Measurements from ENCODE around the gene CCDC57. TPM values are rescaled to one million over a fixed set of nuclear protein-coding genes. Genes with fewer than 3 reads are reported as not detected.
"Not testable (repeated sequence)": the region's sequence is repeated elsewhere in the genome, so short reads cannot be mapped to it uniquely, and the experiment has no call there.

CCDC57 gene
- total RNA-seq, 3 donors from 2014 or later = 48.9 to 64.6 (median 60.5) TPM

DNA sequence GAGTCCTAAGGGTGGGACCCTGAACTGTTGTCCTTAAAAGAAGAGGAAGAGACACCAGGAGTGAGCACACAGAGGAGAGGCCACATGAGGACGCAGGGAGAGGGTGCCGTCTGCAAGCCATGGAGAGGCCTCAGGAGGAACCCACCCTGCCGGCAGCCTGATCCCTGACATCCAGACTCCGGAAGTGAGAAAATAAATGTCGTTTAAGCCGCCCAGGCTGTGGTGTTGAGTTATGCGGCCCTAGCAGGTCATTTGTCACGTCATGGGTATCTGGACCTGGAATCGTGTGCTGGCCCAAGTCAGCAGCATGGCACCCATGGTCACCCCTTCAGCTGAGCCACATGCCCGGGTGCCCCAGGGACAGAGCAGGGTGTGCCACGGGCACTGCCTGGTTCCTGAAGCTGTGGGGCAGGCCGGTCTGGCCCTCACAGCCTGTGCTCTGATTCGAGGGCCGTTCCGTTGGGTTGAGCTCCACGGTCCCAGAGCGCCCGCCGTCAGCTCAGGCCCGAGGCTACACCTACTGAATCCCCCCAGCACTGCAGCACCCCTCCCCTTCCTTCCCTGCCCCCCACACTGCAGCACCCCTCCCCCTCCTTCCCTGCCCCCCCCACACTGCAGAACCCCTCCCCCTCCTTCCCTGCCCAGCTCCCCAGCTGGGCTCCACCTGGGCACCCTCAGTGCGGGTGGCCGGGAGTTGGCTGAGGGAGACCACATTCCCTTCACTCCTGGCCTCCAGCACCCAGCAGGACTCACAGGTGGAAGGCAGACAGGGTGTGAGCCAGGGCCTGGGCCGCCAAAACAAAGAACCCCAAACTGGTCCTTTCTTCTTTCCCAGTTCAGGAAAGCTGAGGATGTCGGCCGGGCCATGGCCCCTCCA, 2.7 kb upstream of the CCDC57 start:
- ATAC-seq (no peak), DNase-seq (no peak)
- H3K4me3 Mint-ChIP-seq = no peak overlapping the region
- no peaks in the 10 kb centered on the region for H3K27me3 Mint-ChIP-seq (ENCODE audit: low read depth)
- H3K36me3 Mint-ChIP-seq (ENCODE audit: insufficient read depth) = no peaks in the 10 kb centered on the region
- H3K9me3 Mint-ChIP-seq = no peaks in the 10 kb centered on the region
- peaks cover 37% of the 10 kb centered on the region for H3K4me1 Mint-ChIP-seq (ENCODE audit: low read depth)

DNA sequence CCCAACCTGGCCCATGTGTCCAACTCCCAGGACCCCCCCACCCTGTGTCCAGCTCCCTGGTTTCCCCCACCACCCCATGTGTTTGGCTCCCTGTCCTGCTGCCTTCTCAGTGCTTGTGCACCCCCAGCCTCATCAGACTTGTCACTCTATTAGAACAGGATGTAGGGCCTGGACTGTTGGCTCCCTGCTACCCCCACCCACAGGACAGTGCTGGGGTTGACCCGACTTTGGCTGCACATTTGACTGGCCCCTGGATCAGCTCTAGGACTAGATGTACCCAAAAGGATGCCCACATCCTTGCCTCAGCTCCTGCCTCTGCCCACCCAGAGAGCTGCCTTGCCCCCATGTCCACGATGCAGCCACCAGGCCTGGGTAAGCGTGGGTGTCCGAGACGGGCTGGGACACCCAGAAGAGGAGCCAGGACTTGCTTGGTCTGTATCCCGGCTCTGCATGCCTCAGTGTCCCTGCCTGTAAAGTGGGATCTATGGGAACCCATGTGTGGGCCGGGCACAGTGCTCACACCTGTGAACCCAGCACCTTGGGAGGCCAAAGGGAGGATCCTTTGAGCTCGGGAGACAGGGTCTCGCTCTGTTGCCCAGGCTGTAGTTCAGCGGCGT, 1.5 kb upstream of the CCDC57 start:
- H3K36me3 Mint-ChIP-seq (ENCODE audit: insufficient read depth) = no peaks in the 10 kb centered on the region
- no peaks in the 10 kb centered on the region for H3K9me3 Mint-ChIP-seq
- H3K4me3 Mint-ChIP-seq = peak overlapping the region; percentile 64

DNA sequence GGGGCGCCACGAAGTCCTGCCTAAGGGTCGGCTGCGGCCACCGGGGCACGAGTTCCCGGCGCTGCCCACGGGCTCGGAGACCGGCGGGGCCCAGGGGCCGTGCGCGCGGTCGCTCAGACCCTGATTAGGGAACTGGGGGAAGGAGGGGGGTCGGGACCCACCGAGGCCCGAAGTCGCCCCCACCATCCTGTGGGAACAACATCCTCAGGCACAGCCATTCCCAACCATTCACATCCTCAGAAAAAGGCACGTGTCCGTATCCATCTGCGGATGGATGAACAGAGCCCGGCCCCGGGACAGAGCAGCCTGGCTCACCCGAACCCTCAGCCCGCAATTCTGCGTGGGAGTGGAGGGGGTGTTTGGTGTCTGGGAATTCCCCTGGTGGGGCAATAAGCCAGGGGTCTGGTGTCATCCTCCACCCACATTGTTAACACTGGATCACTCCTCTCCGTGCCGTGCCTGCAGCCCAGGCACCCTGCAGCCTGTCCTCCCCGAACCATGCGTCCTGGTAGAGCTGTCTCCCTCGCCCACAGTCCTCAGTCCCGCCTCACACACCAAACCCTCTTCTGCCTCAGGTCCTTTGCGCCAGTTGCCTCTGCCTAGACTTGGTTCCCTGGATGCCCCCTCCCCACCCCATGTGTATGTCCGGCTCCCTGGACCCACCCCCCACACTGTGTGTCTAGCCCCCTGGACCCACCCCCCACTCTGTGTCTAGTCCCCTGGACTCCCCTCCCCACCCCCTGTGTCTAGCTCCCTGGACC, 789 bp upstream of the CCDC57 start:
- H3K4me1 Mint-ChIP-seq (ENCODE audit: low read depth) = peaks cover 46% of the 10 kb centered on the region
- ATAC-seq = peak; percentile 57 to 59
- peak overlapping the region; percentile 79 for H3K4me3 Mint-ChIP-seq
- H3K27me3 Mint-ChIP-seq (ENCODE audit: low read depth) = no peaks in the 10 kb centered on the region
- no peaks in the 10 kb centered on the region for H3K36me3 Mint-ChIP-seq (ENCODE audit: insufficient read depth)
- DNase-seq = peak; percentile 83
- no peaks in the 10 kb centered on the region for H3K9me3 Mint-ChIP-seq

More for the DNA sequence above, 1.5 kb upstream of the CCDC57 start:
- Mint-ChIP-seq H3K27me3 (ENCODE audit: low read depth) (no peaks in the 10 kb centered on the region), H3K4me1 (ENCODE audit: low read depth) (peaks cover 41% of the 10 kb centered on the region)
- DNase-seq (no peak), ATAC-seq (no peak)

DNA sequence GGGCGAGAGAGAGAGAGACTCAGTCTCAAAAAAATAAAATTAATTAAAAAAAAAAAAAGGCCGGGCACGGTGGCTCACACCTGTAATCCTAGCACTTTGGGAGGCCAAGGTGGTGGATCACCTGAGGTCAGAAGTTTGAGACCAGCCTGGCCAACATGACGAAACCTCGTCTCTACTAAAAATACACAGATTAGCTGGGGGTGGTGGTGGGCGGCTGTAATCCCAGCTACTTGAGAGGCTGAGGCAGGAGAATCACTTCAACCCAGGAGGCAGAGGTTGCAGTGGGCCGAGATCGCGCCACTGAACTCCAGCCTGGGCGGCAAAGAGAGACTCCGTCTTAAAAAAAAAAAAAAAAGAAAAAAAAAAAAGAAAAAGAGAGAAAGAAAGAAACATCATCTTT, 2.0 kb downstream of the CCDC57 start:
- peaks cover 45% of the 10 kb centered on the region for H3K4me1 Mint-ChIP-seq (ENCODE audit: low read depth)
- H3K36me3 Mint-ChIP-seq (ENCODE audit: insufficient read depth); H3K4me3 Mint-ChIP-seq; ATAC-seq; H3K27me3 Mint-ChIP-seq (ENCODE audit: low read depth); DNase-seq; H3K9me3 Mint-ChIP-seq: not testable (repeated sequence)

DNA sequence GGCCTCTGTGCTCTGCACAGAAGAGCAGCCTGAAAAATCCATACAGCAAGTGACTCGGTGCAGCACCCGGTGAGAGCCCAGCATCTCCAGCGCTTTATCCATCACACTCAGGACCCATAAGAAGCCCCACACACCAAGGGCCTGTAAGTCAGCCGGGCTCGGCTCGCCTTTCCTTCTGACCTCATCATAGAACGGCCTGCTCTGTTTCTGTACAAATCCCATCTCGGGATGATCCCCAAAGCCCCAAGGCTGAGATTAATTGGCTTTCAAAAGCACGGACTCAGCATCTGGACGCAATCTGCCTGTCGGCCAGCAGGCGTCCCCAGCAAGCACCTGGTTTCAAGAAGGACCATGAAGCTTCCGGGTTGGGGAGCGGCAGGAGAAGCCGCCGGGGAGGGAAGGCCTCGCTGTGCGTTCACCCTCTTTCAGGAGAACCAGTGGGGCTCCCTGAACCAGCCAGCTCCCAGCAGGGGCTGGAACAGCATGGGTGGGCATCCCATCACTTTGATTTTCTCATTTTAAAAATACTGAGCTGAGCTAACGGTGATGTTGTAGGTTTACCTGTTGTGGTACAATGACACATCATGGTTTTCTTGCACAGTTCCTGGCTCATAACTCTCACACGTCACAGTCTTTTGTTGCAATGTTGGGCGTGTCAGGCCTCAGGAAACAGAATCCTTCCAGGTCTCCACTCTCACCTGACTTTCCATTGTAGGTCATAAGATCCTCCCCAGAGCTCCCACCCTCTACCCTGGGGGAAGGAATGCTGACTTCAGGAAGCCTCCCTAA, 6.7 kb downstream of the CCDC57 start:
- no peaks in the 10 kb centered on the region for H3K27me3 Mint-ChIP-seq (ENCODE audit: low read depth)
- DNase-seq (peak; percentile 65), ATAC-seq (peak; percentile 67 to 72)
- H3K36me3 Mint-ChIP-seq (ENCODE audit: insufficient read depth) = peaks cover 4% of the 10 kb centered on the region
- peaks cover 49% of the 10 kb centered on the region for H3K4me1 Mint-ChIP-seq (ENCODE audit: low read depth)
- no peaks in the 10 kb centered on the region for H3K9me3 Mint-ChIP-seq
- peak overlapping the region; percentile 58 for H3K4me3 Mint-ChIP-seq

DNA sequence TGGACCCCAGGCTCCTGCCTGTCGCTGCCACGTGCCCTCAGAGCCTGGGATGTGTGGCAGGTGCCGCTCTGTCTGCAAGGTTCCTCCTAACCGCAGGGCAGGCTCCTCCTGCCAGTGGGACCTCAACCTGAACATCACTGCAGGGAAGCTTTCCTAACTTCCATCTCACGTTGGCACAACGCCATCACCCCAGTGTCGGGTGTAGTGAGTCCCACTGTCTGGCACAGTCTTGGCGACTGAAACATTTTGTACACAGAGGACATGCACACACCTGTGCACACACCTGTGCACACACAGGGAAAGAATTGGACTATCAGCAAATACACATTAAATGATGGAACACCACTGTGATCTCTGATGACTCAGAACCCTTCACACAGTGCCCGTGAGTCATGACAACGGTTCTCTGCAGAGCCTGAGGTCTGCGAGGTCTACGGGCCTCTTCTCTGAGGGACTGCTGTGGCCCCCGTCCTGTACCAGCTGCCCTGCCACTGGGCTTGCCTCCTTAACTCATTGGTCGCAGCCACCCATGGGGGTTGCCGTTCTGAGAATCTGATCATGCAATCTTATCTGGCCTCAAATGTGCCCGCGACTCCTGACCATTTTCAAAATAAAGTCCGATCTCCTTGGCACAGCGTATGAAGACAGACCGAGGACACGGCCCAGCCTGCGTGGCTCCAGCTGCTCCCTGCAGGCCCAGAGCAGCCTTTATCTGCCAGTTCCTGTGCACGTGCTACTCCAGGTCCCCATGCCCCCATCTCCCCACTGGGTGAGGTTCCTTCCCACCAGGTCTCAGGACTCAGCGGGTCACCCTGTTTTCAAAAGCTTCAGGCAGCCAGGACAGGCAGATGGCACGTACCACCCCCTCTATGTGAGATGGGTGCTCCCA, 7.6 kb downstream of the CCDC57 start:
- peaks cover 4% of the 10 kb centered on the region for H3K36me3 Mint-ChIP-seq (ENCODE audit: insufficient read depth)
- H3K4me3 Mint-ChIP-seq = no peak overlapping the region
- H3K4me1 Mint-ChIP-seq (ENCODE audit: low read depth) = peaks cover 56% of the 10 kb centered on the region
- DNase-seq (peak; percentile 32), ATAC-seq (peak; percentile 75 to 78)
- H3K9me3 Mint-ChIP-seq = no peaks in the 10 kb centered on the region
- no peaks in the 10 kb centered on the region for H3K27me3 Mint-ChIP-seq (ENCODE audit: low read depth)

DNA sequence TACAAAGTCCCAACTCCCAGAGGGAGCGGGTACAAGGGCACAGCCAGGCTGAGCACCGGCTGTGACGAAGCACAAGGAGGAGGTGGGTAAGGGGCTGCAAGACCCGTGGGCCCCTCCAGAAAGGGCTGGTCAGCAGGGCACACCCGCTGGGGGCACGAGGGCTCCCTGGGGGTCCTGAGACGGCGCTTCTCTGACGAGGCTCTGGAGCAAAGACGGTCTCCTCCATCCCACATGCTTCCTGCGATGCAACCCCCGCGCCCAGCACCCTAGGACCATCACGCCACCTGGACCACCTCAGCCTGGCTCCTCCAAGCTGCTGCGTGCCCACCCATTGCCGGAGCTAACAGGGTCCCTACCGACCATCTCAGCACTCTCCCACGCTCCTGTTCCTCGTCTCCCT, 8.7 kb downstream of the CCDC57 start:
- no peak for ATAC-seq
- Mint-ChIP-seq H3K27me3 (ENCODE audit: low read depth) (no peaks in the 10 kb centered on the region), H3K4me3 (no peak overlapping the region), H3K9me3 (no peaks in the 10 kb centered on the region), H3K4me1 (ENCODE audit: low read depth) (peaks cover 62% of the 10 kb centered on the region), H3K36me3 (ENCODE audit: insufficient read depth) (peaks cover 4% of the 10 kb centered on the region)
- no peak for DNase-seq

DNA sequence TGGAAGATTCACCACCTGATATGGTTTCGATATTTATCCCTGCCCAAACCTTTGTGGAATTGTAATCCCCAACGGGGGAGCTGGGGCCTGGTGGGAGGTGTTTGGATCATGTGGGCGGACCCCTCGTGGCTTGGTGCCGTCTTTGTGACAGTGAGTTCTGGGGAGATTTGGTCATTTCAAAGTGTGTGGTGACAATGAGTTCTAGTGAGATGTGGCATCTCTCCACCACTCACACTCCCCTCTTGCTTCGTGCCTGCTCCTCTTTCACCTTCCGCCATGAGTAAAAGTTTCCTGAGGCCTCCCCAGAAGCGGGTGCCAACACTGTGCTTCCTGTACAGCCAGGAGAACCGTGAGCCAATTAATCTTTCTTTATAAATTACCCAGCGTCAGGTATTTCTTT, 9.7 kb downstream of the CCDC57 start:
- no peak overlapping the region for H3K4me3 Mint-ChIP-seq
- peaks cover 65% of the 10 kb centered on the region for H3K4me1 Mint-ChIP-seq (ENCODE audit: low read depth)
- H3K27me3 Mint-ChIP-seq (ENCODE audit: low read depth) = no peaks in the 10 kb centered on the region
- ATAC-seq (peak in 1 of 2 donors; percentile 11), DNase-seq (no peak)
- H3K36me3 Mint-ChIP-seq (ENCODE audit: insufficient read depth) = peaks cover 4% of the 10 kb centered on the region
- H3K9me3 Mint-ChIP-seq = no peaks in the 10 kb centered on the region

DNA sequence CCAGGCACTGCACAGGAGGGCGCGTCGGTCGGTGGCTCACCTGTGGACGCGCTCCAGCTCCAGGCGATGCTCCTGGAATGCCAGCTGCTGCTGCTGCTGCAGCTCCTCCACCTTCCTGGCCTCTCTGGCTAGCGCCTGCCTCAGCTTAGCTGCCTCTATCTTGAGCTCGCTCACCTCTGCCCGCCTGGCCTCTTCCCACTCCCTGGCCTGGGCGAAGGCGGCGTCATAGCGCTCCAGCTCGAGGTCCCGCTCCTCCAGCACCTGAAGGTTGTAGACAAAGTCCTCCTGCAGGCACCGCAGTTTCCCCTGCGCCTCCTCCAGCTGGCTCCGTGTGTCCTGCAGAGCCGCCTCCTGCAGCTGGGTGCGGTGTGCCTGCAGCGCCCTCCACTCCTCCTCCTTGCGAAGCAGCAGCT, 11.1 kb downstream of the CCDC57 start:
- Mint-ChIP-seq H3K27me3 (ENCODE audit: low read depth) (no peaks in the 10 kb centered on the region), H3K4me1 (ENCODE audit: low read depth) (peaks cover 62% of the 10 kb centered on the region)
- no peak for DNase-seq

DNA sequence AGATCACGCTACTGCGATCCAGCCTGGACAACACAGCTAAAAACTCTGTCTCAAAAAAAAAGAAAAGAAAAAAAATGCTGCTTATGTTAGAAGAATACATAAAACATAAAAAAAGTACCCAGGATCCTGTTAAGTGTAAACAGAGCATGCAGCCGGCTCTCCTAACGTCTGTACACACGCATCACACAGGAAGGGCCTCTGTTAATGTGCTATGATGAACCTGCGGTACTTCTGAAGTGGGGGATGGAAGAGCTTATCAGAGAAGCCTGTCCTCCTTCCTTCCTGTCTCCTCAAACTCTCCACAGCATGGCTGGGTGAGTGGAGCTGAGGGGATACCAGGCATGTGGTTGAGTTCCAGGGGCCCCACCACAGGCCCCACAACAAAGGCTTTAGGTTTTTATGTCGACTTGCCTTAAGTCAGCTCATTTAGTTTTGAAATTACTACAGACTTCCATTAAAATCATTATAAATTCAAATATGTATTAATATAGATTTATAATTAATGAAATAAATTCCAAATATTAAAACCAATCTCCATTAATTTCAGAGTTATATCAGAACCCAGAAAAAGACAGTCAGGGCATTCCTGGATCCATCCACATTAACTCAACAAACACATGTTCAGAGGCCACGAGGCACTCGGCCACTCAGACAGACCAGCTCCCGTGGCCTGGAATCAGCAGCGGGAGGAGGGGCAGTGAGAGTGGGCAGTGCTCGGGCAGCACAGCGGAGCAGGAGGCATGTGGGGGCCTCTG, 11.7 kb downstream of the CCDC57 start:
- H3K27me3 Mint-ChIP-seq (ENCODE audit: low read depth) = no peaks in the 10 kb centered on the region
- peak; percentile 48 for DNase-seq
- H3K4me3 Mint-ChIP-seq = no peak overlapping the region
- ATAC-seq = peak; percentile 74 to 79
- H3K9me3 Mint-ChIP-seq = no peaks in the 10 kb centered on the region
- peaks cover 6% of the 10 kb centered on the region for H3K36me3 Mint-ChIP-seq (ENCODE audit: insufficient read depth)
- peaks cover 58% of the 10 kb centered on the region for H3K4me1 Mint-ChIP-seq (ENCODE audit: low read depth)

More for the DNA sequence above, 11.1 kb downstream of the CCDC57 start:
- peaks cover under 1% of the 10 kb centered on the region for H3K36me3 Mint-ChIP-seq (ENCODE audit: insufficient read depth)
- no peak overlapping the region for H3K4me3 Mint-ChIP-seq
- H3K9me3 Mint-ChIP-seq = no peaks in the 10 kb centered on the region
- ATAC-seq = no peak

DNA sequence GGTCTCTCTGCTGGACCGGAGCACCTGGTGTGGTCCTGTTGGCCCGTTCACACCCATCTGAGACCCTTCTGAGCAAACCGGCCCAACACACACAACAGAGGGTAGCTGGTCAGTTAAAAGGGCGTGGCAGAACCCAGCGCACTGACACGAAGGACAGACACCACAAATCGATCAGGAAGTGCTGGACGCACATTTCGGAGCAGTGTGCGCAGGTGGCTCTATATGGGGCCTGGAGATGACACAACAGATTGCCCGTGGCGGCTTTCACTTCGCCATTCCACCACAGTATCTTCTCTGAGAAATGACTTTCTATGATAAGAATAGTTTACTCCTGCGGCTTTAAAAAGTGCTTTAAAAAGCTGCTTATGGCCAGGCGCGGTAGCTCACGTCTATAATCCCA, 12.5 kb downstream of the CCDC57 start:
- Mint-ChIP-seq H3K27me3 (ENCODE audit: low read depth) (no peaks in the 10 kb centered on the region), H3K9me3 (no peaks in the 10 kb centered on the region), H3K36me3 (ENCODE audit: insufficient read depth) (peaks cover 14% of the 10 kb centered on the region), H3K4me3 (no peak overlapping the region), H3K4me1 (ENCODE audit: low read depth) (peaks cover 50% of the 10 kb centered on the region)
- no peak for ATAC-seq
- no peak for DNase-seq

DNA sequence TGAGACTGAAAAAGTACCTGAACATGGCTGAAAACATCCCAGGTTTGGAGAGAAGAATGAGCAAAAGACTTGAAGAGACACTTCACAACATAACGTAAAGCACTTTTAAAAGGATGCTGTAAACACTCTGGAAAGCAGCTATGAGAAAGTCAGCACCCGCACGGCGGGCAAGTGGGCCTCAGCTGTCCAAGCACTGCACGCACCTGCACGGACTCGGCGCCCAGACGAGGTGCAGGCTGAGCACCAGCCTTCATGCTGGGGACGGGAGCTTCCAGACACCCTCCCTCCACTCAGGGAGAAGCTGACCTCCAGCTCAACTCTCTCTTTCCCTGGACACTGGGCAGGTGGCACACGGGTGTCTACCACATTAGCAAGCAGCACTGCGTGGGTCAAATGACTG, 13.1 kb downstream of the CCDC57 start:
- Mint-ChIP-seq H3K9me3 (no peaks in the 10 kb centered on the region), H3K36me3 (ENCODE audit: insufficient read depth) (peaks cover 17% of the 10 kb centered on the region), H3K27me3 (ENCODE audit: low read depth) (no peaks in the 10 kb centered on the region), H3K4me3 (no peak overlapping the region), H3K4me1 (ENCODE audit: low read depth) (peaks cover 45% of the 10 kb centered on the region)
- no peak for DNase-seq
- ATAC-seq = no peak
